Osteocyte (in vitro differentiated cells): Measurements from ENCODE around the gene SH3RF3. TPM values are rescaled to one million over a fixed set of nuclear protein-coding genes. Genes with fewer than 3 reads are reported as not detected.

Experiments used
- DNase-seq: peaks from one replicate; pipeline ENCODE4 v3.0.0; 2021; ENCODE audit warnings: mixed read lengths; ENCODE audit not compliant: unreplicated experiment; ENCODE audit errors: extremely low spot score
- H3K27ac Mint-ChIP-seq: one replicate; pipeline ENCODE4 v1.8.0; 2021; ENCODE audit warnings: mild to moderate bottlenecking, mixed read lengths; ENCODE audit not compliant: unreplicated experiment
- H3K27me3 Mint-ChIP-seq: one replicate; pipeline ENCODE4 v1.8.0; 2021; ENCODE audit warnings: mixed read lengths; ENCODE audit not compliant: unreplicated experiment
- H3K36me3 Mint-ChIP-seq: one replicate; pipeline ENCODE4 v1.8.0; 2021; ENCODE audit warnings: mixed read lengths; ENCODE audit not compliant: unreplicated experiment
- H3K4me1 Mint-ChIP-seq: one replicate; pipeline ENCODE4 v1.8.0; 2021; ENCODE audit warnings: mixed read lengths; ENCODE audit not compliant: unreplicated experiment
- H3K4me3 Mint-ChIP-seq: one replicate; pipeline ENCODE4 v1.8.0; 2021; ENCODE audit warnings: mild to moderate bottlenecking, moderate library complexity, mixed read lengths; ENCODE audit not compliant: unreplicated experiment
- H3K9me3 Mint-ChIP-seq: one replicate; pipeline ENCODE4 v1.8.0; 2021; ENCODE audit warnings: mixed read lengths; ENCODE audit not compliant: unreplicated experiment
- total RNA-seq: library from RNA; stranded (reverse); gene quantifications from 2 replicates; pipeline ENCODE4 v1.2.1, GENCODE V29; 2021
- TF ChIP-seq, protein P1 (sequence below): fragments of 200-600 bp; sonication (generic); IDR thresholded peaks from 2 replicates; pipeline ENCODE4 v1.5.0; 2021; ENCODE audit warnings: antibody characterized with exemption, mild to moderate bottlenecking, moderate library complexity

SH3RF3 gene
- total RNA-seq, 1 donor from 2014 or later, result 79.4 TPM

DNA sequence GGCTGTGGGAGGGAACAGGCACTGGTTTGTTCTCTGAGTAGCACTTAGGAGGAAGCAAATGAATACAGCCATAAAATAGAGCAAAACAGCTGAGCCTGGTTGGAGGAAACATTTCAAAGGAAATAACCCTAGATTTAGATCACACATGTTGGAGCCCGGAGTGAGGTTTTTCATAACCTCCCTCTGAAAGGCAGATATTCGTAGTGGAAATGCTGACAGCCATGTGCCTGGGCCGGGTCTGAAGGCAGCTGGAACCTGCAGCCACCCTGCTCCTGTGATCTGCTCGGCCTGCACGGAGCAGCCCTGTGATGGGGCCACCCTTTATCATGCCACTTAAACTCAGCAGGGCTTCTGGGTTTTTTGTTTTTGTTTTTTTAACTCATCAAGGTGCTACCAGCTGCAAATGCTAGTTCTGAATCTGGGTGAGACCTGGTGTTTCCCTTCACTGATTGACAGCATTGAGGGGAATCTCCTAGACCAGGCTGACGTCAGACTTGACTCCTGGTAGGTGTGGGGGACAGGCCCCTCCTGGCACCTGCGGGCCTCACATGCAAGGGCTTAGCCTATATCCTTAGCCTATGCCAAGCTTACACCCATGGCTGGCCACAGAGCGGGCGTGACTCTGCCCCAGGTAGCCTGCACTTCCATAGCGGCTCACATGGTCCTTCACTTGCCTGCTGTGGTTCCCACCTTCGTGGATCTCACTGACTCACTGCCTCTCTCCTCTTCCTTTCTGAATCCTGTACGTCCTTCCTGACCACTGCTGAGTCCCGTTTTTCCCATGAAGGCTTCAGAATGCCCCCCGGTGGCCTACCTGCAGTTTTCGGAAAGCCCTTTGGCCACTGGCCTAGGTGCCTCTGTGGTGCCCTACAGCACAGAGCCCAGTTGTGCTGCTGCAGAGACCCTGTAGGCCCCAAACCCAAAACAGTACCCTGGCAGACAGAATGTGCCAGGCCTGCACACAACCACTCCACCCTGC, 267.5 kb downstream of the SH3RF3 start:
- Mint-ChIP-seq H3K27ac (peak overlapping the region; percentile 69), H3K4me3 (no peak overlapping the region), H3K27me3 (no peaks in the 10 kb centered on the region), H3K9me3 (no peaks in the 10 kb centered on the region), H3K4me1 (peaks cover 22% of the 10 kb centered on the region), H3K36me3 (peaks cover 19% of the 10 kb centered on the region)
- DNase-seq, result no peak
- TF ChIP-seq, protein P1, sequence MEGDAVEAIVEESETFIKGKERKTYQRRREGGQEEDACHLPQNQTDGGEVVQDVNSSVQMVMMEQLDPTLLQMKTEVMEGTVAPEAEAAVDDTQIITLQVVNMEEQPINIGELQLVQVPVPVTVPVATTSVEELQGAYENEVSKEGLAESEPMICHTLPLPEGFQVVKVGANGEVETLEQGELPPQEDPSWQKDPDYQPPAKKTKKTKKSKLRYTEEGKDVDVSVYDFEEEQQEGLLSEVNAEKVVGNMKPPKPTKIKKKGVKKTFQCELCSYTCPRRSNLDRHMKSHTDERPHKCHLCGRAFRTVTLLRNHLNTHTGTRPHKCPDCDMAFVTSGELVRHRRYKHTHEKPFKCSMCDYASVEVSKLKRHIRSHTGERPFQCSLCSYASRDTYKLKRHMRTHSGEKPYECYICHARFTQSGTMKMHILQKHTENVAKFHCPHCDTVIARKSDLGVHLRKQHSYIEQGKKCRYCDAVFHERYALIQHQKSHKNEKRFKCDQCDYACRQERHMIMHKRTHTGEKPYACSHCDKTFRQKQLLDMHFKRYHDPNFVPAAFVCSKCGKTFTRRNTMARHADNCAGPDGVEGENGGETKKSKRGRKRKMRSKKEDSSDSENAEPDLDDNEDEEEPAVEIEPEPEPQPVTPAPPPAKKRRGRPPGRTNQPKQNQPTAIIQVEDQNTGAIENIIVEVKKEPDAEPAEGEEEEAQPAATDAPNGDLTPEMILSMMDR, result no peak

DNA sequence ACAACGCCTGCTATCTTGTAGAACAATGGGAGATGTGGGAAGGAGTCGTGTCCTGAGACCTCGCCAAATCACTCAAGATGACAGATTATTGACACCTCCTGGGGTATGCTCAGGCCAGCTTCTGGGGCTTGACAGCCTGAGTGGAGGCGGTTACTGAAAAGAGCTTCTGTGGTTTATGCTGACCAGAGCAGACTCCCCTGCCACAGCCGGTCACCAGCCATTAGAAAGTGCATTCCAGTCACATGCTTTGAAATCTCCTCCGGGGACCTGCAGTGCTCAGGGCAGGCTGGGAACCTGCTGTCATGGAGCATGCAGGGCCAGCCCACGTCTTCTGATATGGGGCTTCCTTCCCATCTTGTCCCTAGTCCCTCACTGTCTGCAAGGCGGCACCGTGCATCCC, 268.9 kb downstream of the SH3RF3 start:
- TF ChIP-seq, protein P1, result no peak
- H3K4me3 Mint-ChIP-seq, result no peak overlapping the region
- H3K27ac Mint-ChIP-seq, result peak overlapping the region; percentile 28

GRCh38 chr2:109398366-109399015, 269.5 kb downstream of the SH3RF3 start:
- Mint-ChIP-seq H3K4me1 (peaks cover 40% of the 10 kb centered on the region), H3K4me3 (no peak overlapping the region), H3K27me3 (no peaks in the 10 kb centered on the region), H3K36me3 (peaks cover 29% of the 10 kb centered on the region), H3K27ac (no peak overlapping the region), H3K9me3 (no peaks in the 10 kb centered on the region)
- TF ChIP-seq, protein P1, result no peak
- no peak for DNase-seq

More for the DNA sequence above, 268.9 kb downstream of the SH3RF3 start:
- Mint-ChIP-seq H3K4me1 (peaks cover 34% of the 10 kb centered on the region), H3K27me3 (no peaks in the 10 kb centered on the region), H3K36me3 (peaks cover 28% of the 10 kb centered on the region), H3K9me3 (no peaks in the 10 kb centered on the region)
- no peak for DNase-seq

GRCh38 chr2:109399066-109399465, 270.1 kb downstream of the SH3RF3 start:
- Mint-ChIP-seq H3K4me1 (peaks cover 45% of the 10 kb centered on the region), H3K9me3 (no peaks in the 10 kb centered on the region), H3K4me3 (no peak overlapping the region), H3K36me3 (peaks cover 30% of the 10 kb centered on the region), H3K27me3 (no peaks in the 10 kb centered on the region), H3K27ac (peak overlapping the region; percentile 41)
- TF ChIP-seq, protein P1, result no peak
- no peak for DNase-seq

- no peaks in the 10 kb centered on the region for H3K9me3 Mint-ChIP-seq
- no peak for DNase-seq
- no peak overlapping the region for H3K27ac Mint-ChIP-seq
- H3K4me3 Mint-ChIP-seq, result no peak overlapping the region
- no peaks in the 10 kb centered on the region for H3K27me3 Mint-ChIP-seq
- H3K4me1 Mint-ChIP-seq, result peaks cover 44% of the 10 kb centered on the region
- TF ChIP-seq, protein P1, result no peak
- H3K36me3 Mint-ChIP-seq, result peaks cover 35% of the 10 kb centered on the region
Measured at GRCh38 chr2:109400102-109400501, 271.1 kb downstream of the SH3RF3 start.
